ENCODE data around the gene RNF186.
"Not testable (repeated sequence)": the region's sequence is repeated elsewhere in the genome, so short reads cannot be mapped to it uniquely, and the experiment has no call there.

RNF186 gene

DNA sequence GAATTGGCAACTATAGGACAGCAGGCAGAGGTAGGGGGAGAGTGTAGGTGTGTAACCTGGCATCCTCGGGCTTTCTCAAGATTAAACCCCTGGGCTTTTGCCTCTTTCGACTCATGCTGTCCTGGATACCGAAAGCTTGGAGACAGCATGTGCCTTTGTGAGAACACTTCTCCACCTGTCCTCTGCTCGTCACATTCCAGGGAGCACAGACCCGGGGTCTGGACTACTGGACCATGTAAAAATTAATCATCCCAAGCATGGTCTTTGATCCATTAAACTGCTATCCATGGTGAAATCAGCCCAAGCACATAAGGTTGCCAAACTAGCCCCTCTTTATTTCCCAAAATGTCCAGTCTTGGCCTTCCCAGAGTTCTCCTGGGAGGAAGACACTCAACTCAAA, 9.0 kb upstream of the RNF186 start:
- no peak for DNase-seq

DNA sequence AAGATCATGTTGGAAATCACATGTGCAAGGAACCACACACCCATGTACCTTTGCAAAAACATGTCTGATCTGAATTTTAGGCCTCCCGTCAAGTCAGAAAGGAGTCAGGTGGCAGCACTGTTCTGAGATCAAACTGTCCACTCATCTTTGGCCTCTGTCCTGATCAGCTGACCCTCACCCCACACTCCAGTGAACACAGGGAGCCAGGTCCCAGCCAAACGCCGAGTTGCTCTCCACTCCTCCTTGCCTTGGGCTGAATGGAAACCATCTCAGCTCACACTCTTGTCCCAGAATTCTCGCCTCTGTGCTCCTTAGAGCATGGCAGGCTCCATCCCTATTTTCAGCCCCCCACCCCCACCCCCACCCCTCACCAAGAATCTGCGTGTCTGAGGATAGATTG, 4.6 kb upstream of the RNF186 start:
- no peak for DNase-seq

DNA sequence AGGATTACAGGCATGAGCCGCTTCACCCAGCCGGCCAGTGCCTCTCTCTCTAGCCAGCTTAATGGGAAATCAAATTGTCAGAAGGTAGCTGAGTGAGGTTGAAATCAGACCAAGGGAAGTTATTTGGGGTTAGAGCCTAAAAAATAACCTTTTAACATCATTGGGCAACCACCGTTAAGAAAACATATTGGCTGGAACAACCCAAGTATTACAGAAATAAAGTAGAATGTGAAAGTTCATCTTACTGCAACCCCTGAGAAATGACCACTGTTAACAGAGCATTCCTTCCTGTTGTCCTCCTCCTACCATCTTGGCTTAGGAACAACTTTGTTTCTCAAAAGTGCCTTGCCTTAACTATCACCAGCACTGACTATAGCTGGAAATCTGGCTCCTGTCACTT, 3.2 kb upstream of the RNF186 start:
- DNase-seq, result no peak

DNA sequence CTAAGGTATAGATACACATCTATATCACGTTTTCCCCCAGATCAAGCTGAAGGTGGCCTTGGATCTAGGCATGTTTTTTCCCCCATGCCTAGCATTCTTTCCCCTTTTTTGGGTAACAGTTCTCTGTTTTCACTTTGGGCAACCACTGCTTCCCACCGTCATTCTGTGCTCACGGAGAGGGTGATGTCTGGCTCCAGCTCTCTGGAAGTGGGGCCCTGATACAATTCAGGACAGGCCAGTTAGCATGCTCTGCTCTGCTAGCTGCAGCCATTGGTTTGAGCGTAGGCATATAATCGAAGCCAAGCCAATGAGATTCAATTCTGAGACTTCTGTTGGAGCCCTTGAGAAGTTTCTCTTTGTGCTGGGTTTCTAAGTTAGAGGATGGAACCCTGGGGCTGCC, 2.1 kb upstream of the RNF186 start:
- no peak for DNase-seq

DNA sequence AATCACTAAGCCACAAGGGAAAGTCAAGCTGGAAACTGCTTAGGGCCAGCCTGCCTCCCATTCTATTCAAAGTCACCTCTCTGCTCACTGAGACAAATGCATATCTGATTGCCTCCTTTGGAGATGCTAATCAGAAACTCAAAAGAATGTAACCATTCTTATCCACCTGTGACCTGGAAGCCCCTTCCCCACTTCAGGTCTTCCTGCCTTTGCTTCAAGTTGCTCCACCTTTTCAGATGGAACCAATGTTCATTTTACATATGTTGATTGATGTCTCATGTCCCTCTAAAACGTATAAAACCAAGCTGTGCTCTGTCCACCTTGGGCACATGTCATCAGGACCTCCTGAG, 1.6 kb upstream of the RNF186 start:
- DNase-seq, result not testable (repeated sequence)

DNA sequence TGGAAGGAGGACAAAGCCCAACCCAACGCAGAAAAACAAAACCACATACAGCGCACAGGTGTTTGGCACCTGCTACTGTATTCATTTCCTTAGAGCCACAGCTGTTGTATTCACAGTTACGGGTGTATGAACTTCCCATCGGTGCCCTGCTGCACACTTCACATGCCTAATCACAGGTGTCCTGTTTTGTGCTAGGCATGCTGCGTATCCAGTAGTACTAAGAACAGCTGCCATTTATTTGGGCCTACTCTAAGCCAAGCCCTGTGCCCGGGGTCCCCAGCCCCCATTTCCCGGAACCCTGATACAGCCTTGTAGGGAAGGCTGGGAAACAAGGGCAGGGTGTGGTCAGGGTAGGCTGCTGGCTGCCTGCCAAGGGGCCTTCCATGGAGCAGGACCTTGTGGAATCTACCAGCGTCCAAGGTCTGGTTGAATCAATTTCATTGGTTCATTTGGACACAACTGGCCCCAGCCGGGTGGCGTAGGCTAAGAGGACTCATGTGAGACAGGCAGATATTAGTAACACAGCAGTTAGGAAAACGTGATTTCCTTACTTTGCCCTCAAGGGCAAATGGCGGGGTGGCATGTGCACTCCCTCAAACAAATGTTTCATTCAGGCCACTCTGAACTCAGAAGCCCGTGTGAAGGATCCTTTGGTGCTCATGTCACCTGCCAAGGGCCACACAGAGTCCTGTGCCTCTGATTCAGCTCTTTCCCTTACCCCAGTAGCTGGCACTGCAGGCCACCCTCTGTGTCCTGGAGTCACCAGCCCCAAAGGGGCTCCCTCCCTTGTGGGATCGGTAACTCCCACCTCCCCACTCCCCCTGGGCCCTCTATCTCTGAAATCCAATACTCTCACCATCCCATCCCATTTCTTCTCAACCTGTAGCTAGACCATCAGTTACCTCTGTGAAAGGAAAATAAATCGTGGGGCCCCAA, 986 bp upstream of the RNF186 start:
- DNase-seq, result no peak

DNA sequence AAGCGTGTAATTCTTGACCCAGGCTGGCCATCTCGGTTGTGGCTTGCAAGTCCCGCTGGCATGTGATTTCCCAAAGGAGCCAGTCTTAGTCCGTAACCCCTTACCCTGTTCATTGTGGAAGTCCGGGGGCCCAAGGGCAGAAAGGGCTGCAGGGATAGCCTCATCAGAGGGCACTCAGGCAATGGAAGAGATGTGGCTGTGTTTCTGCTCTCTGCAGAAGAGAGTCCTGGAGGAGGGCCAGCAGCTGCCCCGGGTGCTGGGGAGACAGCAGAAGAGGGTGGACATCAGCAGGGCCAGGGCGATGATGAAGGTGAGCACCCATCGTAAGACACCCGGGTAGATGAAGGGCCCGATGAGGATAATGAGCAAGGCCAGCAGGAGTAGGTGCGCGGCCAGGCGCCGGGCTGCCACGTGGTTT, 830 bp downstream of the RNF186 start:
- DNase-seq, result no peak

DNA sequence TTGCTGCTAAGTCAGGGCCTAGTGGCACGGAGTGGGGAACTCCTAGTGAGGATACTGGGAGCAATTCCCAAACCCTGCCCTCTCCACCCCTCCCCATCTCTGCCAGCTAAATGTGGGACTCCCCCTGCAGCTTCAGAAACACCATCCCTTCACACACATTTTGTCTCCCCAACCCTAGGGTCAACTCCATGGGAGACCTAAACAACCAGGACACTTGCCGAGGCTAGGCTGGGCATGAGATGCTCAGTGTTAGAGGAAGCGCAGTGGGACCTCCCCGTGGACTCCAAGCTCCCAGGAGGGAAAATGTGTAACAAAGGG, 1.5 kb downstream of the RNF186 start:
- DNase-seq, result no peak

DNA sequence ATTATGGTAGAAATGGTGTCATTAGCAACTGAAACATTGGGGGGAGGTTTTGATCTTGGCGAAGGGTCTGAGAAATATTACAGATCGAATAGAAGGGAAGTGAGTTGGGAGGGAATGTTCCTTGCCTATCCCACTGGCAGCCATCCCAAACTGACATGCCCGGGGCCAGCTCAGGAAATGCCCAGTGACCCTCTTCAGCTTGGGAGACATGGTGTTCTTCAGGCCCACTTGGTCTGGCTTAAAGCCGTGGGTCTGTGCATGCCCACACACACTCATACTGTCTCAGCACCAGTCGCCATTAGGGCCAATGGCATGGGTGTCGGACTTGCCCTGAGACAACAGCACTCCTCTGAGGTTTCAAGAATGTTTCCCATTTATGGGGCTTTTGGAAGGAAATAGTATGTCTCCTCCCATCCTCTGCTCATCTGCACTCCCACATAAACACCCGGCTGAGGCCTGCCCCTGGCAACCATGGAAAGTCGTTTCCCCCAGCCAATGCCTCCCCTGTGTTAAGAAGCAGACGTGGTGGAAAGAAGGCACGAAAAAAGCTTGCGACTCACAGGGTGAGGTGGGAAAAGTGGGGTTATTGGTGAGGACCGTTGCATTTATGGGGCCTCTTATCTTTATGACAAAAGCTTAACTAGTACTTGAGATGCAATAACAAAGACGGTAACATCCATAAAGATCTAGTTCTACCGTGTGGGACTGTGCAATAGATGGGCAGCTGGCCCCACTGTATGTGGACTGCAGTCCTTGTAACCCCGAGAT, 2.0 kb downstream of the RNF186 start:
- DNase-seq, result no peak

DNA sequence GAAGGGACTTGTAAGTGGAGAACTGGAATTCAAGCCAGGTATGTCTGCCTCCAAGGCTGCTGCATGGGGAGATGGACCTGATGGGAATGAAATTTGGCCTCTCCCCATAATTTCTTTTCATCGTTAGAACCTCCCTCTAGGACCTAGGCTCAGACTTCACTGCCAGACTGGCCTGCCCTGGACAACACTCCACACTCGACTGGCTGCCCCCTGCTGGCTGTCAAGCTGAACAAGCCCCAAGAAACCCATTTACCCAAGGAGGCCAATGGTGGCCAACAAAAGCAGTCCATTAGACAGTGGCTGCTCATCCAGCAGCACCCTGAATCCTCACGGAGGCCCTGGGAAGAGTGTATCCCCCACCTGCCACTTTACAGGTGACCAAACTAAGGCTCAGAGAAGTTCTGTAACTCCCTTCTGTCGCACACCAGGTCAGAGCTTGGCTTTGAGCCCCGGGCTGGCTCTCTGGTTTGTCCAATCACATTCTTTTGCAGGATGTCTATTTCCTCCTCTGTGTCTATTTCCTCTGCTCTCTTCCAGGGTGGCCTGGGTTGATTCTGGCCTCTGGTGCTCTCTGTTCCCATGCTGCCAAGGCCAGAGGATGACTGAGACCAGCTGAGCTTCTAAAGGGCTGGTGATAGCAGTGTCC, 3.8 kb downstream of the RNF186 start:
- DNase-seq, result peak; percentile 20 to 40

DNA sequence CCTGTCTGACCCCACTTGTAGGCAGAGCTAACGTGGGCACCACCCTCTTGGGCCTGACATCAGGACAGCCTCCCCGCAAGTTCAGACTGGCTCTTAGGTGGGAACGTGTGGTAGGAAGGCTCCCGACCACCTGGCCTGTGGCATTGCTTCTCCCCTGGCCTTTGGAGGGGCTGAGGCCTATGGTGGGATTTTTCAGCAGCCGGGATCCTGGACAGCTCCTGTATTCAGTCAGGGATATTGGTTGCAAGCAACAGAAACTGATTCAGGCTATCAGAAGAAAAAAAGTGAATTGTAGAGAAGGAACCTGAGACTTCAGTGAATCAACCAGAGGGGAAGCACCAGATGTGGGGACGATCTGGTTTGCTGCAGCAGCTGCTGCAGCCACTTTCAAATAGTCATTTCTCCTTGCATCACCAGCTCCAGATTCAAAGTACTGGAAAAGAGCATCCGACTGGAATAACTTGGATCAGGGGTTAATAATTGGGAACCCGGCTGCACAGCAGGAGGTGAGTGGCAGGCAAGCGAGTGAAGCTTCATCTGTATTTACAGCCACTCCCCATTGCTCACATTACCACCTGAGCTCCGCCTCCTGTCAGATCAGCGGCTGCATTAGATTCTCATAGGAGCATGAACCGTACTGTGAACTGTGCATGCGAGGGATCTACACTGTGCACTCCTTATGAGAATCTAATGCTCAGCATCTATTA, 5.9 kb downstream of the RNF186 start:
- no peak for DNase-seq

DNA sequence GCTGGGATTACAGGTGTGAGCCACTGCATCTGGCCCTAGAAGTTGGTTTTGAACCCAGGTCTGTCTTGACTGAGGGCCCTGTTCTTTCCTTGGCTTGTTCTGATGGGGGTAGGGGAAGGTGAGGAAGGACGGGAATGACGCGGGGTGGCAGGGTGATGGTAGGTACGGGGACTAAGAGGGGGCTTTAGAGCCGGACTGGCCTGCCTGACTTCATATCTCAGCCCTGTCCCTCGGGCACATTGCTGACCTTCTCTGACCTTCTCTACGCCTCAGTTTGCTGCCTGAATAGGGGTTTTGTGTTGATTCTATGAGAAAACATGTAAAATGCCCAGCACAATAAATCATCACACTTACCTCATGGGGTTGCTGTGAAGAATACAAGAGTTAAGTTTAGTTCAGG, 6.7 kb downstream of the RNF186 start:
- DNase-seq, result no peak

DNA sequence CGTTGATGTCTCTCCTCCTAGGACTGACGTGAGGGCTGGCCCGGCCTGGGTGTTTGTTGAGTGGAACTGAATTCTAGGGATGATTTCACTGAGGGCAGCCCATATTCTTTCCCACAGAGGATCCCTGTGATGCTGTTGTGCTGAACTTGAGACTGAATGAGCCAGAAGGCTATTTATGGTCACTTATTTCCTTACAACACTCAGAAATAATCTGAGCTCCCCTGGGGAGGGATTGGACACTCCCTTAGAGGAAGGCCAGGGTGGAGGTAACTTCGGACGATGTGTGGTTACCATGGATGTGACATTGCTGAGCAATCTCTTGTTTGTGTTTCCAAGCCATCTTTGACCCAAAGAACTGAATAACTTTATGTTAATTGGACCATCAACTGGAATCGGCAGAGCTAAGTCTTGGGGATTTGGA, 10.2 kb downstream of the RNF186 start:
- DNase-seq, result no peak

DNA sequence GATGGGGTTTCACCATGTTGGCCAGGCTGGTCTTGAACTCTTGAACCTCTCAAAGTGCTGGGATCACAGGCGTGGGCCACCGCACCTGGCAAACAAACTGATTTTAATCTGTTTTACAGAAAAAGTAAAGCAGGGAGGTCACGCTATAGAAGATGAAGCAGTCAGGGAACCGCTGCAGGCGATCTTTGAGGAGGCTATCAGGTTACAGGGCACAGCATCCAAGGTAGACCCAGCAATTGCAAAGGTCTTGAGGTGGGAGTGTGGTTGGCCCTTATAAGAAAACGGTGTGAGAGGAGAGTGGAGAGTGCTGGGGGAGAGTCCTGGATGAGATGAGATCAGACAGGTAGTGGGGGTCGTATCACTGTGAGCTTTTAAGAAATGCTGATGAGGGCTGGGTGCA, 12.8 kb downstream of the RNF186 start:
- DNase-seq, result no peak

DNA sequence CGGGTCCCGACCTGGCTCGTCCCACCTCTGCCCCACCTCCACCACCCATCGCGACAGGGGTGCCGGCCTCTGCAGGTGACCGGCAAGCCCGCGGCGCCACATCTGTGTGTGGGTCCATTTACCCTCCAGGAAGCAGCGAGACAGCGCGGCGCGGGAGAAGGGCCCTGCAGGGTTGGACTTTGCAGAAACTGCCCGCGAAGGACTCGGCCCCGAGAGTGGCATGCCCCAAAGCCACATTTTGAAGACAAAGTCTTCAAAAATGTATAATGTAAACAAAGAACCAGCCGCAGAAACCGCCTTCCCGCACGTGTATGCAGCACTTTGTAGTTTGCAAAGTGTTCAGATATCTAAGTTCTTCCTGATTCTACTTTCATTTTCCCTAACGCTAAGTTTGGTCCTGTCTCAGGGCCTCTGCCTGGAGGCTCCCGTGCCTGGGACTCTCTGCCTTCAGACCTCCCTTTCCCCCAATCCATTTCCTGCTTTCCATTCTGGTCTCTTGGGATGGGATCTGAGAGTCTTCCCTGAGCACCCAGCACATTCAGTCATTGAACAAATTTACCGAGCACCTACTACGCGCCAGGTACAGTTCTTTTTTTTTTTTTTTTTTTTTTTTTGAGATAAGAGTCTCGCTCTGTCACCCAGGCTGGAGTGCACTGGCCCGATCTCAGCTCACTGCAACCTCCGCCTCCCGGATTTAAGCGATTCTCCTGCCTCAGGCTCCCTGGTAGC, 14.8 kb downstream of the RNF186 start:
- peak; percentile 33 to 40 for DNase-seq

DNA sequence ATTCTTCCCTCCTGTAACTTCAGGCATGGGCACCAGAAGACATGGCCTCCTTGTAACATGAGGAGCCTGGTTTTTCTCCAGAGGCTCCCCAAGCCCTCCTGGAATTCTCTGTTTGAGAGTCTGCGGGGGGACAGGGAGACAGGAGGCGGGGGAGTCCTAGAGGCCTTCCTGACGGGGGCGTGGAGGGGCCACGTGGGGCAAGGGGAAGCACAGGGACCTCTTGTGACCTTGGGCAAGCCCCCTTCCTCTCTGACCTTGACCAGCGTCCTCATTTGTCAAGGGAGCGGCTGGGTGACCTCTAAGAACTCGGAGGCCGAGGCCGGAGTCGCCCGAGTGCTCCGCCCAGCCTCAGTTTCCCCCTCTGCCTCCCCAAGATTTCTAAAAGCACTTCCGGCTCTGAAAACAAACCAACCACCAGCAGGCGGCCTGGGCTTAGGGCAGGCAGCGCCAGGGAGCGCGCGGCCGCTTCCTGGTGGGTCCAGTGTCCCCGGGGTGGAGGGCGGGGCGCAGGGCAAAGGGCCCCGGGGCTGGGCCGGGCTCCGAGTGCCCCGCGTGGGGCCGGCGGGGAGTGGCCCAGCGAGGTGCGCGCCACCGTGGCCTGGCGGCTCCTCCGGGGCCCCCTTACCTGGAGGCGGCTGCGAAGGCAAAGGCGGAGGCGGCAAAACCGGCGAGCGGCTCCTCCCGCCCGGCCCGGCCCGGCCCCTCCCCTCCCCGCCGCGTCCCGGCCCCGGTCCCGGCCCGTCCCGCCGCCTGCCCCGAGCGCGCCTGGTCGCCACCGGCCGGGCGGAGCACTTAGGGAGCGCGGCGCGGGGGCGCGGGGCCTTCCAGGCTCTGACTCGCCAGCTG, 15.6 kb downstream of the RNF186 start, which contains the start of gene TMCO4:
Gene TMCO4, minus strand, starts transcription at position 687 of the 846 bp plus-strand sequence. CDS start 19,158 bp downstream, outside the sequence.
- peak; percentile 47 to 59 for DNase-seq

DNA sequence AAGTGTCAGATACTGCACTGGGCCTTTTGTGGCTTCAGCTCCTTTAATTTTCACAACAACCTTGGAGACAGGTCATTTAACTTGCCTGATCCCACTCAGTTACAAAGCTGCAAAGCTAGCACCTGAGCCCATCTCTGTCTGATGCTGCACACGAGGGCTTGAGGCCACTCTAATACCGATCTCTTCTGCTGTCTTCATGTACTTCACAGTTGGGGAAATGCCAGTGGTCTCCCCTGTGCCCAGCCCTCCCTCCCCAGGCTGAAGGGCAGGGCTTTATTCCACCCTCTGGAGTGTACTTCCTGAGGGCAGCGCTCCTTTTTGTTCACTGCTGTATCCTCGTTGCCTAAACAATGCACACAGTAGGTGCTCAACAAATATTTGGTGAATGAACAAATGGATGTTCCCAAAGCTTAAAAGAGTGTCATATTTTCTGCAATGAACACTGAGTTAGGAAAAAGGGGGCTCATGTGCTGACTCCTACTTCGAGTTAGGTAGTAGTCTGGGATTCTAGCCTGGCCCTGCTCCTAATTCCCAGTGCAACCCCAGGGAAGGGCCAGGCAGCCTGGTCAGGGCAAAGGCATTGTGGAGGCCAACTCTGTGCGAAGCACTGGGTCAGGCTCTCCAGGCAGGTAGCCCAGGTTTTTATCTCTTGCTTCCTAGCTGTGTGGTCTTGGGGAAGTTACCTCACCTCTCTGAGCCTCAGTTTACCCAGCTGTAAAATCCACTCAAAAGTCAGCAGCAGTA, 16.4 kb downstream of the RNF186 start:
- DNase-seq, result no peak

DNA sequence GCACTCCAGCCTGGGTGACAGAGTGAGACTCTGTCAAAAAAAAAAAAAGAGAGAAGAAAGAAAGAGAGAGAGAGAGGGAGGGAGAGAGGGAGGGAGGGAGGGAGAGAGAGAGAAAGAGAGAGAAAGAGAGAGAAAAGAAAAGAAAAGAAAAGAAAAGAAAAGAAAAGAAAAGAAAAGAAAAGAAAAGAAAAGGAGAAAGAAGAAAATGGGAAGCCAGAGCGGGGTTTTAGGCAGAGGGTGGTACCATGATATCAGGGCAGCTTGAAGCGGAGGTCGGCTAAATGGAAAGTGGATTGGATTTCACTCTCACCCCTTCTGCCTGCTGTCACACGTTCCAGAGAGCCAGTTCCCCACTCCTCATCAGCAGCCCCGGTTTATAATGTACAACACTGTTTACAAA, 17.3 kb downstream of the RNF186 start:
- DNase-seq, result no peak

DNA sequence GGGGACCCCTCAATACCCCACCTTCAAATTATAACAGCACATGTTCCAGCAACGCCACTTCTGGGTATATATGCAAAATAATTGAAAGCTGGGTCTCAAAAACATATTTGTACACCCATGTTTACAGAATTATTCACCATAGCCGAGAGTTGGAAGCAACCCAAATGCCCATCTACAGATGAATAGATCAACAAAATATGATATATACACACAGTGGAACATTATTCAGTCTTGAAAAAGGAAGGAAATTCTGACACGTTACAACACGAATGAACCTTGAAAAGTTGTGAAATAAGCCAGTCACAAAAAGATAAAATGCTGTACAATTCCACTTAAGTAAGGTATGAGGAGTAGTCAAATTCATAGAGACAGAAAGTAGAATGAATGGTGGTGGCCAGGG, 20.5 kb downstream of the RNF186 start:
- no peak for DNase-seq

DNA sequence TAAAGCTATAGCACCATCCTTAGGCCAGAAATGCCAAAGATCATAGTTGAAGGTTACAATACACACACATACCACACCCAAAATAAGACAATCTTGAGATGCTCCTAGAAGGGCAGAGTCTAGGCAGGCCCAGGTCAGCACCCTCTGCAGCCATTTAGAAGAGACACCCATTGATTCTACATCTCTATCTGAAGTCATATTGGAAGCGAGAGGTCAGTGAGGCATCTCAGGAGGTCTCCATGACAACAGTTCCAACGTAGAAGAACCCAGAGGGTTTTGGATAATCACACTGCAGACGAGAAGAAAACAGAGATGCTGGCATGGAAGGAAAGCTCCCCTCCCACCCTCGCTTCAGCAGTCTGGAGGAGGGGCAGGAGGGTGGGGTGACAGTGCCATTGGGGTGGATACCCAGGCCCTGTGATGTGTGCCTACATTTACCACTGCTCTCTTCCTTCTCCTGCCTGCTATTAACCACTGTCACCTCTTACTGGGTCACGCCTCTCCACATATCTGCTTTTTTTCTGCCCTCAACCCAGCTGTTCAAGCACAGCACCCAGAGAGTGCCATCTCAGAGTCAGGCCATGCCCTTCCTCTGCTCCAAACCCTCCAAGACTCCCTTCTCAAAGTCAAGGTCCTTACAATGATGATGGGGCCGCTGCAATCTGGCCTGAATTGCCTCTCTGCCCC, 21.6 kb downstream of the RNF186 start:
- DNase-seq, result no peak
